PC-9 (cell line): ENCODE data around the gene MAPK1.

Source experiments
- EZH2 ChIP-seq: fragments of 200-600 bp; sonication (generic); IDR thresholded peaks from 2 replicates; pipeline ENCODE4 v1.8.0; 2017; ENCODE audit warnings: antibody characterized with exemption, low read depth
- TF ChIP-seq, protein P1 (sequence below): fragments of 200-600 bp; sonication (generic); conservative IDR thresholded peaks from 2 replicates; pipeline ENCODE4 v1.6.1; 2017; ENCODE audit warnings: mixed run types, antibody characterized with exemption, mild to moderate bottlenecking, moderate library complexity

DNA sequence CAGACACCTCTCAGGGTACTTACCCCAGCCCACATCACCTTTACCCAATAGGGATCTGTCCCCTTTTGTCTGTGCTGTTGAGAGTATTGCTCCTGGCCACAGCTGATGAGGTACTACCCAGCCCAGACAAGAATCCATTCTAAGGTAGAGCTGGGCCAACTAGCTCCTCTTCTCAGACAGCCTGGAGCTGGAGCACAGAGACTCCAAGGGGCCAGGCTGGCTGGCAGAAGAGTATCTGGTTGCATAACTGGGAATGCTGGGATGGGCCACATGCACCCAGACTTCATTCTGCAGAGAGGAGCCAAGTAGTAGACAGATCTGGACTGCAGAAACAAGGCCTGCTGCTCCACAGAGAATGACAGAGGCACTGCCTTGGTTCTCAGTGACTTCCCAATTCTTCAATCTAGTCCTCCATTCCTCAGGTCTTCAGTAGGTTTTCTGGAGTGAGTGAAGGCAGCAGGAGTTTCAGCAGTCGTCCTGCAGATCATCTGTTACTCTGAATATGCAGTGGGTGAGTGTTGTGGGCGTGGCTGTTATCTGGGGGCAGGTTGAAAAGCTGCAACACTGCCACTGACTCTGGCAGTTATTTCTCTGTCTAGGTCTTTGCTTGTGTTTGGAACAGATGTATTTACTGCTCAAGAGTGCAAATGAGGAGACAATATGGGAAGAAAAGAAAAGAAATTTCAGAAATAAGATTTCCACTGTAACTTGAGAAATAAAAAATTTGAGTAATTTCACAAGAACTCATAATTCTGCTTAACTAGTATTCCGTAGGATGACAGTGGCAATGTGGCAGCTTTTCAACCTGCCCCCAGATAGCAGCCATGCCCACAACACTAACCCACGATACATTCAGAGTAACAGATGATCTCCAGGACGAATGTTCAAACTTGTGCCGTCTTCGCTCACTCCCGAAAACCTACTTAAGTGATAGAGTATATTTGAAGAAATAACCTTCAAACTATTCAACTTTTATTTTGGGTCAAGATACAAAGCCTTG is 34.9 kb downstream of the MAPK1 start:
- TF ChIP-seq, protein P1, sequence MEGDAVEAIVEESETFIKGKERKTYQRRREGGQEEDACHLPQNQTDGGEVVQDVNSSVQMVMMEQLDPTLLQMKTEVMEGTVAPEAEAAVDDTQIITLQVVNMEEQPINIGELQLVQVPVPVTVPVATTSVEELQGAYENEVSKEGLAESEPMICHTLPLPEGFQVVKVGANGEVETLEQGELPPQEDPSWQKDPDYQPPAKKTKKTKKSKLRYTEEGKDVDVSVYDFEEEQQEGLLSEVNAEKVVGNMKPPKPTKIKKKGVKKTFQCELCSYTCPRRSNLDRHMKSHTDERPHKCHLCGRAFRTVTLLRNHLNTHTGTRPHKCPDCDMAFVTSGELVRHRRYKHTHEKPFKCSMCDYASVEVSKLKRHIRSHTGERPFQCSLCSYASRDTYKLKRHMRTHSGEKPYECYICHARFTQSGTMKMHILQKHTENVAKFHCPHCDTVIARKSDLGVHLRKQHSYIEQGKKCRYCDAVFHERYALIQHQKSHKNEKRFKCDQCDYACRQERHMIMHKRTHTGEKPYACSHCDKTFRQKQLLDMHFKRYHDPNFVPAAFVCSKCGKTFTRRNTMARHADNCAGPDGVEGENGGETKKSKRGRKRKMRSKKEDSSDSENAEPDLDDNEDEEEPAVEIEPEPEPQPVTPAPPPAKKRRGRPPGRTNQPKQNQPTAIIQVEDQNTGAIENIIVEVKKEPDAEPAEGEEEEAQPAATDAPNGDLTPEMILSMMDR: no peak
- no peak for TF ChIP-seq EZH2
